COLO829 (cell line): ENCODE results near the gene CDH8.

Source experiments
- DNase-seq: peaks from one replicate; pipeline ENCODE4 v3.0.0; 2012; ENCODE audit warnings: low spot score

The CDH8 gene

GRCh38 chr16:61616088-61616487, 420.1 kb downstream of the CDH8 start:
- no peak for DNase-seq

GRCh38 chr16:61611847-61612491, 424.3 kb downstream of the CDH8 start:
- no peak for DNase-seq

GRCh38 chr16:61606581-61606980, 429.7 kb downstream of the CDH8 start:
- DNase-seq, result no peak
